ENCODE results near the gene MACC1. TPM values are rescaled to one million over a fixed set of nuclear protein-coding genes. Genes with fewer than 3 reads are reported as not detected.

MACC1 gene
- total RNA-seq, 3 donors from 2014 or later (not counting 1 experiment from before 2014, with no cell fraction given): 0.09 to 0.45 (median 0.26) TPM

- Mint-ChIP-seq H3K9me3 (peaks cover 0 to 9% of the 10 kb centered on the region in 2 donors), H3K4me1 (peaks cover 0 to 4% of the 10 kb centered on the region in 2 donors), H3K36me3 (no peaks in the 10 kb centered on the region), H3K4me3 (no peak overlapping the region), H3K27me3 (ENCODE audit: low read depth in 2 of 2) (no peaks in the 10 kb centered on the region), H3K27ac (no peak overlapping the region)
- ATAC-seq: no peak
- DNase-seq: no peak
- no peaks in the 10 kb centered on the region for H3K4me1 ChIP-seq (ENCODE audit: control insufficient read depth, insufficient read depth, low read length)
- no peaks in the 10 kb centered on the region for H3K36me3 ChIP-seq (ENCODE audit: control insufficient read depth, insufficient read depth, low read length)
- TF ChIP-seq CTCF (IDR thresholded peaks at IDR 0.05): no peak
- no peaks in the 10 kb centered on the region for H3K9me3 ChIP-seq (ENCODE audit: control insufficient read depth, insufficient read depth, low read length)
- intact Hi-C loops (cut with micrococcal nuclease): no loop called here
- H3K4me3 ChIP-seq (ENCODE audit: low read length): no peak overlapping the region
- H3K27me3 ChIP-seq (ENCODE audit: control insufficient read depth, insufficient read depth, low read length): no peaks in the 10 kb centered on the region
- no peak overlapping the region for H3K27ac ChIP-seq (ENCODE audit: low read length)
Measured at GRCh38 chr7:20228654-20229053, 11.5 kb upstream of the MACC1 start.

- whole genome bisulfite sequencing (ENCODE audit: insufficient coverage): 100% methylated on average over 1 of the region's 2 CpGs
Measured at GRCh38 chr7:20227291-20227795, 10.2 kb upstream of the MACC1 start.

GRCh38 chr7:20226860-20227259 lies 9.7 kb upstream of the MACC1 start:
- H3K36me3 ChIP-seq (ENCODE audit: control insufficient read depth, insufficient read depth, low read length): no peaks in the 10 kb centered on the region
- 65% methylated on average over 1 of the region's 1 CpG for WGBS (ENCODE audit: insufficient coverage)
- no peak for TF ChIP-seq CTCF (IDR thresholded peaks at IDR 0.05)
- H3K9me3 ChIP-seq (ENCODE audit: control insufficient read depth, insufficient read depth, low read length): no peaks in the 10 kb centered on the region
- Mint-ChIP-seq H3K27ac (no peak overlapping the region), H3K4me3 (no peak overlapping the region), H3K4me1 (peaks cover 0 to 4% of the 10 kb centered on the region in 2 donors), H3K36me3 (no peaks in the 10 kb centered on the region), H3K9me3 (peaks cover 0 to 3% of the 10 kb centered on the region in 2 donors), H3K27me3 (ENCODE audit: low read depth in 2 of 2) (no peaks in the 10 kb centered on the region)
- H3K4me1 ChIP-seq (ENCODE audit: control insufficient read depth, insufficient read depth, low read length): no peaks in the 10 kb centered on the region
- no peak overlapping the region for H3K4me3 ChIP-seq (ENCODE audit: low read length)
- ATAC-seq (no peak), DNase-seq (no peak)
- H3K27me3 ChIP-seq (ENCODE audit: control insufficient read depth, insufficient read depth, low read length): no peaks in the 10 kb centered on the region
- intact Hi-C loops (cut with micrococcal nuclease): no loop called here
- no peak overlapping the region for H3K27ac ChIP-seq (ENCODE audit: low read length)

More at GRCh38 chr7:20227291-20227795, 10.2 kb upstream of the MACC1 start:
- no peaks in the 10 kb centered on the region for H3K36me3 Mint-ChIP-seq
- no peaks in the 10 kb centered on the region for H3K9me3 ChIP-seq (ENCODE audit: control insufficient read depth, insufficient read depth, low read length)
- H3K4me1 Mint-ChIP-seq: peaks cover 0 to 4% of the 10 kb centered on the region in 2 donors
- TF ChIP-seq CTCF (IDR thresholded peaks at IDR 0.05): no peak
- no peak overlapping the region for H3K4me3 Mint-ChIP-seq
- H3K36me3 ChIP-seq (ENCODE audit: control insufficient read depth, insufficient read depth, low read length): no peaks in the 10 kb centered on the region
- H3K4me1 ChIP-seq (ENCODE audit: control insufficient read depth, insufficient read depth, low read length): no peaks in the 10 kb centered on the region
- no peak overlapping the region for H3K4me3 ChIP-seq (ENCODE audit: low read length)
- ATAC-seq: no peak
- peaks cover 0 to 3% of the 10 kb centered on the region in 2 donors for H3K9me3 Mint-ChIP-seq
- H3K27ac ChIP-seq (ENCODE audit: low read length): no peak overlapping the region
- H3K27me3 ChIP-seq (ENCODE audit: control insufficient read depth, insufficient read depth, low read length): no peaks in the 10 kb centered on the region
- no peak for DNase-seq
- intact Hi-C loops (cut with micrococcal nuclease): no loop called here
- no peak overlapping the region for H3K27ac Mint-ChIP-seq
- H3K27me3 Mint-ChIP-seq (ENCODE audit: low read depth in 2 of 2): no peaks in the 10 kb centered on the region

- Histone ChIP-seq H3K4me1 (ENCODE audit: control insufficient read depth, insufficient read depth, low read length) (no peaks in the 10 kb centered on the region), H3K36me3 (ENCODE audit: control insufficient read depth, insufficient read depth, low read length) (no peaks in the 10 kb centered on the region), H3K27ac (ENCODE audit: low read length) (no peak overlapping the region), H3K9me3 (ENCODE audit: control insufficient read depth, insufficient read depth, low read length) (no peaks in the 10 kb centered on the region), H3K4me3 (ENCODE audit: low read length) (no peak overlapping the region), H3K27me3 (ENCODE audit: control insufficient read depth, insufficient read depth, low read length) (no peaks in the 10 kb centered on the region)
- DNase-seq (no peak), ATAC-seq (no peak)
- 25% methylated on average over 2 of the region's 2 CpGs for WGBS (ENCODE audit: insufficient coverage)
- Mint-ChIP-seq H3K36me3 (no peaks in the 10 kb centered on the region), H3K27ac (no peak overlapping the region), H3K4me1 (peaks cover 5 to 6% of the 10 kb centered on the region in 2 donors), H3K4me3 (no peak overlapping the region), H3K9me3 (peaks cover 0 to 3% of the 10 kb centered on the region in 2 donors), H3K27me3 (ENCODE audit: low read depth in 2 of 2) (no peaks in the 10 kb centered on the region)
- intact Hi-C loops (cut with micrococcal nuclease): no loop called here
- no peak for TF ChIP-seq CTCF (IDR thresholded peaks at IDR 0.05)
Measured at GRCh38 chr7:20225384-20225783, 8.2 kb upstream of the MACC1 start.
